Neuronal stem cell (in vitro differentiated cells): ENCODE measurements around the gene CCDC183.

ENCODE experiments used
- DNase-seq: peaks from one replicate; pipeline ENCODE4 v3.0.0-alpha.2; 2013; ENCODE audit warnings: low spot score
- H2AFZ ChIP-seq: one replicate; pipeline ENCODE4 v1.6.1; 2013; ENCODE audit warnings: mild to moderate bottlenecking, low read length, inconsistent platforms
- H2AK5ac ChIP-seq: 2 replicates; pipeline ENCODE4 v1.6.1; 2013; ENCODE audit warnings: low read depth, mild to moderate bottlenecking, inconsistent platforms, low read length, moderate library complexity, mixed read lengths
- H2BK120ac ChIP-seq: 2 replicates; pipeline ENCODE4 v1.6.1; 2013; ENCODE audit warnings: low read depth, mild to moderate bottlenecking, inconsistent platforms, low read length, moderate library complexity, mixed read lengths
- H2BK12ac ChIP-seq: one replicate; pipeline ENCODE4 v1.6.1; 2013; ENCODE audit warnings: low read length, inconsistent platforms
- H2BK15ac ChIP-seq: 2 replicates; pipeline ENCODE4 v1.6.1; 2013; ENCODE audit warnings: mild to moderate bottlenecking, low read length, inconsistent platforms, mixed read lengths
- H2BK5ac ChIP-seq: one replicate; pipeline ENCODE4 v1.6.1; 2013; ENCODE audit warnings: inconsistent platforms, mild to moderate bottlenecking, low read length, moderate library complexity
- H3K14ac ChIP-seq: one replicate; pipeline ENCODE4 v1.6.1; 2013; ENCODE audit warnings: low read length, inconsistent platforms
- H3K18ac ChIP-seq: 2 replicates; pipeline ENCODE4 v1.6.1; 2013; ENCODE audit warnings: low read length, inconsistent platforms
- H3K23ac ChIP-seq: 2 replicates; pipeline ENCODE4 v1.6.1; 2013; ENCODE audit warnings: low read depth, mild to moderate bottlenecking, mixed read lengths, low read length, inconsistent platforms; ENCODE audit not compliant: poor library complexity
- H3K27ac ChIP-seq: replicated peaks from 3 replicates; pipeline ENCODE4 v1.5.1; 2013; ENCODE audit warnings: low read length, inconsistent platforms
- H3K27me3 ChIP-seq, 3 experiments: 2 replicates each; pipeline ENCODE4 v1.6.1; 2013; ENCODE audit warnings: low read length in 3 of 3, mild to moderate bottlenecking in 2 of 3, inconsistent platforms in 1 of 3, low read depth in 1 of 3, mixed read lengths in 1 of 3, moderate library complexity in 1 of 3; ENCODE audit not compliant: control insufficient read depth in 3 of 3, insufficient read depth in 3 of 3
- H3K36me3 ChIP-seq, 2 donors: replicated peaks in 1 of 2; 2 replicates each; pipeline ENCODE4 v1.6.1; 2013; ENCODE audit warnings: low read length in 2 of 2; ENCODE audit not compliant: control insufficient read depth in 2 of 2, insufficient read depth in 2 of 2
- H3K4ac ChIP-seq: 2 replicates; pipeline ENCODE4 v1.6.1; 2013; ENCODE audit warnings: inconsistent platforms, mild to moderate bottlenecking, low read length, moderate library complexity
- H3K4me1 ChIP-seq, 2 donors: 1 replicate in 1 of 2; 2 replicates in 1 of 2; pipeline ENCODE4 v1.6.1; 2013; ENCODE audit warnings: low read length in 2 of 2, low read depth in 1 of 2; ENCODE audit not compliant: control insufficient read depth in 2 of 2, insufficient read depth in 1 of 2
- H3K4me2 ChIP-seq: one replicate; pipeline ENCODE4 v1.6.1; 2013; ENCODE audit warnings: mild to moderate bottlenecking, low read length, inconsistent platforms; ENCODE audit not compliant: insufficient read depth, poor library complexity, severe bottlenecking
- H3K4me3 ChIP-seq, 2 donors: 2 replicates each; pipeline ENCODE4 v1.5.1; 2013; ENCODE audit warnings: low read length in 2 of 2, mild to moderate bottlenecking in 2 of 2, inconsistent platforms in 1 of 2, moderate library complexity in 1 of 2
- H3K79me1 ChIP-seq: one replicate; pipeline ENCODE4 v1.6.1; 2013; ENCODE audit warnings: low read depth, mild to moderate bottlenecking, inconsistent platforms, low read length, moderate library complexity
- H3K9ac ChIP-seq: one replicate; pipeline ENCODE4 v1.6.1; 2013; ENCODE audit warnings: mild to moderate bottlenecking, low read depth, low read length, inconsistent platforms; ENCODE audit not compliant: poor library complexity
- H3K9me3 ChIP-seq, 2 donors: replicated peaks in 1 of 2; 2 replicates each; pipeline versions ENCODE3 to v1.6.1; 2013; ENCODE audit warnings: low read length in 2 of 2, mild to moderate bottlenecking in 2 of 2, inconsistent platforms in 1 of 2, low read depth in 1 of 2, mixed read lengths in 1 of 2, moderate library complexity in 1 of 2; ENCODE audit not compliant: control insufficient read depth in 2 of 2, insufficient read depth in 1 of 2
- H4K8ac ChIP-seq: one replicate; pipeline ENCODE4 v1.6.1; 2013; ENCODE audit warnings: low read depth, mild to moderate bottlenecking, inconsistent platforms, low read length, moderate library complexity
- H4K91ac ChIP-seq: one replicate; pipeline ENCODE4 v1.6.1; 2013; ENCODE audit warnings: low read length, low read depth, mild to moderate bottlenecking, inconsistent platforms; ENCODE audit not compliant: poor library complexity
- WGBS, 2 donors: extraction: QIAGEN DNeasy Blood & Tissue Kit; methylation state at CpG; one replicate each; pipeline ENCODE4 v1.1.7; 2013; ENCODE audit warnings: missing lambda C conversion rate in 2 of 2, mixed read lengths in 1 of 2; ENCODE audit not compliant: insufficient read length in 2 of 2, insufficient replicate concordance in 1 of 2; ENCODE audit errors: extremely low coverage in 2 of 2; 5-methylcytosine and 5-hydroxymethylcytosine counted together

The CCDC183 gene

DNA sequence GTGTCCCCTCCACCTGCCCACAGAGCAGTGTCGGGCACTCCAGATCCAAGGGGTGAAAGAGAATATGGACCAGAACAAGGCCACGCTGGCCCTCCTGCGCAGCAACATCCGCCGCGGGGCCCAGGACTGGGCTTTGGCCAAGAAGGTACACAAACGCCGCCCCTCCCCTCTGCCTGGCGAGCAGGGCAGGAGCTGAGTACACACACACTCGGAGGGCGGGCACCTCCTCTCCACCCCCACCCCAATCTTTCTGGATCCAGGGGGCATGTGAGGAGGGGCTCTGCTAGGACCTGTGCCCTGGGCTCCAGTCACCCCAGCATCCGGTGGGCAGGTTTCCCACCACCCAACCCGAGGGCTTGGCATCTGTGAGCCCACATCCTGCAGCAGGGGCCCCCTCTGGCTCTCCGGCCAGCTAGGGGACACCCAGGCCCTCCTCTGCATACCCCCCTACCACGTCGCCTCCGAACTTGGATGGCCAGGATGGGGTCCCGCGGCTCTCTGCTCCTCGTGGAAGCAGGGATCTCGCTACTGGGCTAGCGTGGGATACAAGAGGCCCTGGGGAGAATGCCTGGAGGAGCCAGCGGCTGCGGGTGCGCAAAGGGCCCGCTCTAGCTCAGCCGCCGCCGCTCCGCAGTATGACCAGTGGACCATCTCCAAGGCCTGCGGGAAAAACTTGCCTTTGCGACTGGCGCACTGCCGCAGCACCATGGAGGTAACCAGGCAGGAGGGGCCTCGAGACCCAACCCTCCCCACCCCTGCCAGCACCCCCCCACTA lies 3.1 kb downstream of the CCDC183 start:
- H3K27ac ChIP-seq: no peak overlapping the region
- H3K36me3 ChIP-seq: peaks cover 0 to under 1% of the 10 kb centered on the region in 2 donors
- peaks cover 20 to 28% of the 10 kb centered on the region in 2 donors for H3K4me1 ChIP-seq
- peak overlapping the region; percentile 86 for H3K9ac ChIP-seq
- no peak overlapping the region for H4K8ac ChIP-seq
- H2AFZ ChIP-seq: peak overlapping the region; percentile 89
- peak overlapping the region; percentile 53 for H2BK5ac ChIP-seq
- peak overlapping the region in 1 of 2 donors; percentile 83 for H3K4me3 ChIP-seq
- WGBS, 2 donors: no CpG with 5 or more reads among the region's 35 CpGs
- H2BK12ac ChIP-seq: peak overlapping the region; percentile 63
- H4K91ac ChIP-seq: no peak overlapping the region
- H2BK120ac ChIP-seq: no peak overlapping the region
- H3K4me2 ChIP-seq: peak overlapping the region; percentile 91
- H3K23ac ChIP-seq: peak overlapping the region; percentile 97
- peaks cover 0 to 2% of the 10 kb centered on the region in 2 donors for H3K9me3 ChIP-seq
- H3K14ac ChIP-seq: peak overlapping the region; percentile 89
- peak overlapping the region; percentile 93 for H3K4ac ChIP-seq
- peak overlapping the region; percentile 85 for H2BK15ac ChIP-seq
- peak overlapping the region; percentile 97 for H3K18ac ChIP-seq
- DNase-seq: no peak
- H3K27me3 ChIP-seq: peaks cover 0 to 14% (median 5%) of the 10 kb centered on the region in 3 experiments
- H3K79me1 ChIP-seq: no peaks in the 10 kb centered on the region
- peak overlapping the region; percentile 59 for H2AK5ac ChIP-seq

DNA sequence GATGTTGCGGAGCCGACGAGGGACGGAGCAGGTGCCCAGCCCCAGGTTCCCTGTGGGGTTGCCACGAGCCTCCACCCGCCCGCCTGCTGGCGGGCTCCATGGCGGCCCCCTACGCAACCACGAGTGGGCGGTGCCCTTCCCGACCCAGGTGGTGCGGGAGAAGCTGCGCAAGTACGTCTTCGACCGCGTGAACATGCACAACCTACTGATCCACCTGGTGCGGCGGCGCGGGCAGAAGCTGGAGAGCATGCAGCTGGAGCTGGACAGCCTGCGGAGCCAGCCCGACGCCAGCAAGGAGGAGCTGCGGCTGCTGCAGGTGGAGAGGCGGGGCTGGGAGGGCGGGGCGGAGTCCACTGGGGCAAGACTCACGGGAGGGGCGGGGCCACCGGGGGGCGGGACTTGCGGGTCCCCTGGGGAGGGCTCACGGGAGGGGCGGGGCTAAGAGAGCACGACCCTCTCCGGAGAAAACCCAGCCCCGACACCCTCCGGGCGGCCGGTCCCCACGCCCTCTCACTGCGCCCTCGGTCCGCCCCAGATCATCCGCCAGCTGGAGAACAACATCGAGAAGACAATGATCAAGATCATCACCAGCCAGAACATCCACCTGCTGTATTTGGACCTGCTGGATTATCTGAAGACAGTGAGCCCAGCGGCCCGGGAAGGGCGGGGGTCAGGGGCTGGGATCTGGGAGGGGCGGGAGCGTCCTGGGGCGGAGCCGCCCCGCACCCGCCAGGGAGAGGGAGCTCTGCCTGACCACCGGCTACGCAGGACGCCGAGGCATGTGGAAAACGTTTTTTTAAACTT lies 3.9 kb downstream of the CCDC183 start:
- H3K14ac ChIP-seq: peak overlapping the region; percentile 89
- peak overlapping the region; percentile 94 for H3K4me2 ChIP-seq
- H3K4me1 ChIP-seq: peaks cover 20 to 28% of the 10 kb centered on the region in 2 donors
- H3K4me3 ChIP-seq: peak overlapping the region; percentile 43 to 86
- no peak overlapping the region for H4K8ac ChIP-seq
- peak overlapping the region; percentile 94 for H2BK12ac ChIP-seq
- H3K27me3 ChIP-seq: peaks cover 0 to 14% (median 5%) of the 10 kb centered on the region in 3 experiments
- peak overlapping the region; percentile 97 for H3K18ac ChIP-seq
- H3K9ac ChIP-seq: peak overlapping the region; percentile 86
- H3K79me1 ChIP-seq: no peaks in the 10 kb centered on the region
- H3K23ac ChIP-seq: peak overlapping the region; percentile 97
- H3K36me3 ChIP-seq: peaks cover 0 to 8% of the 10 kb centered on the region in 2 donors
- H3K9me3 ChIP-seq: peaks cover 0 to 2% of the 10 kb centered on the region in 2 donors
- no peak overlapping the region for H3K4ac ChIP-seq
- DNase-seq: peak; percentile 93
- H2BK5ac ChIP-seq: peak overlapping the region; percentile 53
- H4K91ac ChIP-seq: no peak overlapping the region
- H2AFZ ChIP-seq: peak overlapping the region; percentile 89
- H2AK5ac ChIP-seq: peak overlapping the region; percentile 59
- no peak overlapping the region for H2BK120ac ChIP-seq
- H2BK15ac ChIP-seq: peak overlapping the region; percentile 85
- no peak overlapping the region for H3K27ac ChIP-seq
- WGBS, 2 donors: no CpG with 5 or more reads among the region's 63 CpGs

DNA sequence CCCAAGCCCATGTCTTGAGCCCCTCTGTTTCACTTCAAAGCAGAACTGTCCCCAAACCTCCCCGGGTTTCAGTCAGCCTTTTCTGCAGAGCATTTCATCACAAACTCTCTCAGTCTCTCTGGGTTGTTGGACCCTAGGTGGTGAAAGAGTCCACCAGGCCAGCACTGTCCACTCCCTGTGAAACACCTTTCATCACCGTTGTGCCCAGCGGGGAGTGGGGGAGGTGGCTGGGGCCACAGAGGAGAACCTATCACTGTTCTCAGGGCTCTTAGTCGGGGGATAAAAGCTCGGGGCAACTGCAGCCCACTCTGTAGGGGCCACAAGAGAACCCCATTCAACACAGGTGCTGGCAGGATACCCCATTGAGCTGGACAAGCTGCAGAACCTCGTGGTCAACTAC lies 6.2 kb downstream of the CCDC183 start:
- no CpG with 5 or more reads among the region's 6 CpGs for WGBS, 2 donors
- no peak overlapping the region for H3K4me2 ChIP-seq

More for the DNA sequence above, 6.2 kb downstream of the CCDC183 start:
- no peak overlapping the region for H3K27ac ChIP-seq
- no peak overlapping the region for H2BK5ac ChIP-seq
- H2AK5ac ChIP-seq: no peak overlapping the region
- H3K4me3 ChIP-seq: no peak overlapping the region
- DNase-seq: no peak
- no peak overlapping the region for H3K23ac ChIP-seq
- H4K8ac ChIP-seq: no peak overlapping the region
- H3K9ac ChIP-seq: no peak overlapping the region
- H3K14ac ChIP-seq: no peak overlapping the region
- H2AFZ ChIP-seq: no peak overlapping the region
- peaks cover 4 to 24% of the 10 kb centered on the region in 2 donors for H3K36me3 ChIP-seq
- H3K79me1 ChIP-seq: peaks cover 4% of the 10 kb centered on the region
- H3K4ac ChIP-seq: no peak overlapping the region
- H3K9me3 ChIP-seq: peaks cover 0 to 2% of the 10 kb centered on the region in 2 donors
- no peak overlapping the region for H3K18ac ChIP-seq
- H3K27me3 ChIP-seq: peaks cover 0 to 14% (median 5%) of the 10 kb centered on the region in 3 experiments
- H2BK120ac ChIP-seq: no peak overlapping the region
- H2BK15ac ChIP-seq: no peak overlapping the region
- H3K4me1 ChIP-seq: peaks cover 15 to 22% of the 10 kb centered on the region in 2 donors
- H2BK12ac ChIP-seq: no peak overlapping the region
- no peak overlapping the region for H4K91ac ChIP-seq
